ENCODE results near the gene TTC34.

- TF ChIP-seq SOX13 (IDR thresholded peaks at IDR 0.05) (no peak), SOX13 (CRISPR knock-in tag; conservative IDR thresholded peaks at IDR 0.05 in 1 of 2, IDR thresholded peaks at IDR 0.05 in 1 of 2) (no peak), SIN3A (IDR thresholded peaks at IDR 0.05; ENCODE audit: borderline replicate concordance, low read depth, low read length) (no peak), ZNF552 (CRISPR knock-in tag; IDR thresholded peaks at IDR 0.05; ENCODE audit: borderline replicate concordance) (no peak), ZBTB34 (CRISPR knock-in tag; IDR thresholded peaks at IDR 0.05) (no peak), KMT2A (CRISPR knock-in tag; IDR thresholded peaks at IDR 0.05) (no peak), HMGXB4 (CRISPR knock-in tag; IDR thresholded peaks at IDR 0.05; ENCODE audit: borderline replicate concordance in 1 of 2, low read depth in 1 of 2) (no peak), TAF1 (CRISPR knock-in tag; IDR thresholded peaks at IDR 0.05) (no peak), HIVEP1 (CRISPR knock-in tag; IDR thresholded peaks at IDR 0.05) (no peak), ZBTB33 (CRISPR knock-in tag; IDR thresholded peaks at IDR 0.05) (no peak), RARA (CRISPR knock-in tag; IDR thresholded peaks at IDR 0.05) (no peak), PHB2 (IDR thresholded peaks at IDR 0.05; ENCODE audit: partially characterized antibody) (no peak), CTCF (CRISPR knock-in tag; IDR thresholded peaks at IDR 0.05) (no peak), ZBTB1 (CRISPR knock-in tag; IDR thresholded peaks at IDR 0.05; ENCODE audit: borderline replicate concordance) (no peak), ZNF639 (CRISPR knock-in tag; conservative IDR thresholded peaks at IDR 0.05) (no peak)
Measured at GRCh38 chr1:2832506-2833453, 31.3 kb upstream of the TTC34 start.

Data from HepG2 (cell line).